ENCODE measurements around the gene LDB2. TPM values are rescaled to one million over a fixed set of nuclear protein-coding genes. Genes with fewer than 3 reads are reported as not detected.

The LDB2 gene
- total RNA-seq, 4 donors from 2014 or later, result 16.2 to 31.7 (median 22.4) TPM

DNA sequence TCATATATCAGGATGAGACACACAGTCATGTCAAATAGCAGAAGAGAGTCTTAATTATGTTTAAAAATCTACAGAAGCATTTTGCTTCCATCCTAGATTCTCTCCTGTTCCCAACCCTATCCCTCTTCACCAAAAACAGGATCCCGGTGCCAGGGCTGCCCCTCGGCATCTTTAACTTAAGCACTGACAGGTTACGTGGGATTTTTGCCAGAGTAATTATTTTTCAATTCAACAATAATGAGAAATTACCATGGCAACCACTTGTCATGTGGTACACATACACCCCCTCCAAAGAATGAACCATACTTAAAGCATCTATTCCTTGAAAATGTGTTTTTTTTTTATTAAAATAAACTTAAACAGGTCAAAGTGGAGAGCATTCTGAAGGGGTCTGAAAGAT lies 130.6 kb downstream of the LDB2 start:
- intact Hi-C loops (cut with DNase I), result no loop called here
- peaks cover 2 to 16% (median 12%) of the 10 kb centered on the region in 4 donors for H3K4me1 ChIP-seq
- no peak for DNase-seq (ENCODE audit: extremely low spot score)
- H3K27me3 ChIP-seq, result no peaks in the 10 kb centered on the region
- TF ChIP-seq EP300 (IDR thresholded peaks at IDR 0.05) (no peak), POLR2A (IDR thresholded peaks at IDR 0.05; ENCODE audit: low read depth) (no peak), POLR2AphosphoS5 (IDR thresholded peaks at IDR 0.05) (no peak)
- TF ChIP-seq, protein P1, sequence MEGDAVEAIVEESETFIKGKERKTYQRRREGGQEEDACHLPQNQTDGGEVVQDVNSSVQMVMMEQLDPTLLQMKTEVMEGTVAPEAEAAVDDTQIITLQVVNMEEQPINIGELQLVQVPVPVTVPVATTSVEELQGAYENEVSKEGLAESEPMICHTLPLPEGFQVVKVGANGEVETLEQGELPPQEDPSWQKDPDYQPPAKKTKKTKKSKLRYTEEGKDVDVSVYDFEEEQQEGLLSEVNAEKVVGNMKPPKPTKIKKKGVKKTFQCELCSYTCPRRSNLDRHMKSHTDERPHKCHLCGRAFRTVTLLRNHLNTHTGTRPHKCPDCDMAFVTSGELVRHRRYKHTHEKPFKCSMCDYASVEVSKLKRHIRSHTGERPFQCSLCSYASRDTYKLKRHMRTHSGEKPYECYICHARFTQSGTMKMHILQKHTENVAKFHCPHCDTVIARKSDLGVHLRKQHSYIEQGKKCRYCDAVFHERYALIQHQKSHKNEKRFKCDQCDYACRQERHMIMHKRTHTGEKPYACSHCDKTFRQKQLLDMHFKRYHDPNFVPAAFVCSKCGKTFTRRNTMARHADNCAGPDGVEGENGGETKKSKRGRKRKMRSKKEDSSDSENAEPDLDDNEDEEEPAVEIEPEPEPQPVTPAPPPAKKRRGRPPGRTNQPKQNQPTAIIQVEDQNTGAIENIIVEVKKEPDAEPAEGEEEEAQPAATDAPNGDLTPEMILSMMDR (IDR thresholded peaks at IDR 0.05), result no peak
- H3K4me3 ChIP-seq, result no peak overlapping the region
- H3K27ac ChIP-seq (replicated peaks in 1 of 4), result no peak overlapping the region
- H3K36me3 ChIP-seq, result no peaks in the 10 kb centered on the region
- 92% methylated on average over 3 of the region's 3 CpGs for WGBS
- H3K9me3 ChIP-seq, result no peaks in the 10 kb centered on the region

DNA sequence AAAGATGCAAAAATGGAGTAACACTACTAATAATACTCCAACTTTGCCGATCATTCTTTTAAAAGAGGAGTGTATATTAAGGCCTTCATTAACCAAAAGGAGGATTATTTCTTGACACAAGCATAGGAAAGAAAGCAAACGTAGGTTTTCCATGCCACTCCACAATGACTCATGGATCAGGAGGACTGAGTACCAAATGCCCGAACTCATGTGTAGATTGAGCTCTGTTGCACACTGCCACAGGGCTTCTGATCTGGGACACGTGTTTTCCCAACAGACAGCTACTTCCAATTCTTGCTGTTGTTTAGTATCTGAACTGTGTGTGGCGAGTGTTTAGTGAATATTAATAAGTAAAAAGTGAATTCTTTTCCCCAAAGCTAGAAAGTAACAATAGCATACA lies 131.2 kb downstream of the LDB2 start:
- Histone ChIP-seq H3K4me1 (peaks cover 2 to 10% (median 7%) of the 10 kb centered on the region in 4 donors), H3K27me3 (no peaks in the 10 kb centered on the region), H3K4me3 (no peak overlapping the region), H3K27ac (replicated peaks in 1 of 4) (no peak overlapping the region), H3K36me3 (no peaks in the 10 kb centered on the region), H3K9me3 (no peaks in the 10 kb centered on the region)
- DNase-seq (ENCODE audit: extremely low spot score), result no peak
- intact Hi-C loops (cut with DNase I), result no loop called here
- 97% methylated on average over 5 of the region's 5 CpGs for WGBS
- TF ChIP-seq POLR2A (IDR thresholded peaks at IDR 0.05; ENCODE audit: low read depth), result no peak
- TF ChIP-seq EP300 (IDR thresholded peaks at IDR 0.05), result no peak
- TF ChIP-seq POLR2AphosphoS5 (IDR thresholded peaks at IDR 0.05), result no peak
- TF ChIP-seq, protein P1 (IDR thresholded peaks at IDR 0.05), result no peak

DNA sequence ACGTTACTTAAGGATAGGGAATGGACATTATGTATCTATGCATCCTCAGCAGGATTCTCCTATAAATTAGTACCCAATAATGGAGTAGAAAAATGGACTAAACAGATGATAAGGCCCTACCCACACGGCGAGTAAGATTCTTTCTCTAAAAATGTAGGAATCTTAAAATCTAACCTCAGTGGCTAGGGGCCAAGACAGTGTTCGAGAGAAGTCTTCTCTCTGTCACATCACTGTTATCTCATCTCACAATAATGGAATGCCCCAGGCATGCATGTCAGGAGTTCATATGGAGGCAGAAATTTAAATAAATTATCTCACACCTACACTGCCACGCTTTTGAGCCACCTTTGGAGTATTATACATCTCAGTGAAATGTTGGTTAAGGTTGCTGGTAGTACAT lies 132.9 kb downstream of the LDB2 start:
- no peak for DNase-seq (ENCODE audit: extremely low spot score)
- Histone ChIP-seq H3K4me1 (no peaks in the 10 kb centered on the region), H3K27ac (replicated peaks in 1 of 4) (no peak overlapping the region), H3K36me3 (no peaks in the 10 kb centered on the region), H3K27me3 (no peaks in the 10 kb centered on the region), H3K4me3 (no peak overlapping the region), H3K9me3 (no peaks in the 10 kb centered on the region)
- TF ChIP-seq POLR2AphosphoS5 (IDR thresholded peaks at IDR 0.05) (no peak), POLR2A (IDR thresholded peaks at IDR 0.05; ENCODE audit: low read depth) (no peak), EP300 (IDR thresholded peaks at IDR 0.05) (no peak)
- TF ChIP-seq, protein P1 (IDR thresholded peaks at IDR 0.05), result no peak
- WGBS, result 92% methylated on average over 5 of the region's 5 CpGs
- intact Hi-C loops (cut with DNase I), result no loop called here

GRCh38 chr4:16764622-16765021 lies 133.8 kb downstream of the LDB2 start:
- WGBS, result 87% methylated on average over 6 of the region's 6 CpGs
- Histone ChIP-seq H3K36me3 (no peaks in the 10 kb centered on the region), H3K27ac (replicated peaks in 1 of 4) (no peak overlapping the region), H3K9me3 (no peaks in the 10 kb centered on the region), H3K27me3 (no peaks in the 10 kb centered on the region), H3K4me3 (no peak overlapping the region), H3K4me1 (no peaks in the 10 kb centered on the region)
- intact Hi-C loops (cut with DNase I), result no loop called here
- TF ChIP-seq POLR2AphosphoS5 (IDR thresholded peaks at IDR 0.05) (no peak), EP300 (IDR thresholded peaks at IDR 0.05) (no peak)
- TF ChIP-seq, protein P1 (IDR thresholded peaks at IDR 0.05), result peak in 2 of 3 experiments; percentile 14 to 29
- DNase-seq (ENCODE audit: extremely low spot score), result no peak

DNA sequence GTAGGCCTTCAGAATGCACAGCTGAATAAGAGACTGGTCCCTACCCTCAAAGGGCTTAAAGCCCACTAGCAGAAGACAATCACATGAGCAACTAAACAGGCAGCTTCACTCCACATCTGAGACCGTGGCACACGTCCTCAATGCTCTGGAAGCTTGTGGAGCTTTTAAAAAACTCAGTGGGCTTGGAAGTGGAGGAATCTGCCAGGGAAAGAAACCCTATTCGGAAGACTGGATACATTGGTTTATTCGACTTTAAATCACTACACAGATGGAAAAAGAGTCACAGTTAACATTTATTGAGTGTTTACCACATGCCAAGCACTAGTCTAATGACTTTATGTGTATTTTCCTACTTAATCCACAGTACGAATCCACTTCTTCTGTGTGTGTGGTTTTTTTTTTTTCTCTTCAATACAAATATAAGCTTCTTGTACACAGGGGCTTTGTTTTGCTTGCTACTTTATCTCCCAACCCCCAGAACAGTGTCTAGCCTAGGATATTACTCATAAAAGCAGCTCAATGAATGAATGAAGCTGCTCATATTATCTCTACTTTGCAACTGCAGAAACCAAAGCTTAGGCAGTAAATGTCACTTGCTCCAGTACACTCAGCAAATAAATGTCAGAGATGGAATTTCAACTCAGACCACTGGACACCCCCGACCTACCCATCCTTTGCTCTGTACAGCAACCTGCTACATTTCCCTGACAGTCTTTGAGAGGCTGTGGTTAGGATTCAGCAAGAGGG lies 137.7 kb downstream of the LDB2 start:
- Histone ChIP-seq H3K4me3 (no peak overlapping the region), H3K36me3 (no peaks in the 10 kb centered on the region), H3K4me1 (peaks cover 0 to 3% (median 0%) of the 10 kb centered on the region in 4 donors), H3K9me3 (no peaks in the 10 kb centered on the region), H3K27ac (replicated peaks in 1 of 4) (no peak overlapping the region), H3K27me3 (no peaks in the 10 kb centered on the region)
- DNase-seq (ENCODE audit: extremely low spot score), result no peak
- 86% methylated on average over 6 of the region's 6 CpGs for WGBS
- intact Hi-C loops (cut with DNase I), result no loop called here
- TF ChIP-seq POLR2AphosphoS5 (IDR thresholded peaks at IDR 0.05) (no peak), POLR2A (IDR thresholded peaks at IDR 0.05; ENCODE audit: low read depth) (no peak), EP300 (IDR thresholded peaks at IDR 0.05) (no peak)
- TF ChIP-seq, protein P1 (IDR thresholded peaks at IDR 0.05), result no peak
